H7 (cell line): ENCODE data around the gene KCNIP1. TPM values are rescaled to one million over a fixed set of nuclear protein-coding genes. Genes with fewer than 3 reads are reported as not detected.
"Not testable (repeated sequence)": the region's sequence is repeated elsewhere in the genome, so short reads cannot be mapped to it uniquely, and the experiment has no call there.

Source experiments
- DNase-seq: peaks from one replicate; pipeline ENCODE4 v3.0.0; 2012
- H3K27me3 ChIP-seq: 2 replicates; pipeline ENCODE4 v1.6.0; 2011; ENCODE audit warnings: mild to moderate bottlenecking, low read length; ENCODE audit not compliant: control insufficient read depth, insufficient read depth
- H3K36me3 ChIP-seq: replicated peaks from 2 replicates; pipeline ENCODE4 v1.5.1; 2011; ENCODE audit warnings: low read length; ENCODE audit not compliant: control insufficient read depth, insufficient read depth
- H3K4me3 ChIP-seq: 2 replicates; pipeline ENCODE4 v1.5.1; 2011; ENCODE audit warnings: low read depth, mild to moderate bottlenecking, control low read depth, low read length, moderate library complexity; ENCODE audit not compliant: insufficient read depth
- total RNA-seq: library from RNA; depleted of rRNA; stranded (reverse); fragments of >200 nt; shearing (Covaris generic); gene quantifications from 2 replicates; pipeline ENCODE4 v1.2.3, GENCODE V29; 2014

The KCNIP1 gene
- total RNA-seq, 1 experiment from 2014 or later = 0.48 TPM

GRCh38 chr5:170545313-170545712 is 41.5 kb downstream of the KCNIP1 start:
- no peaks in the 10 kb centered on the region for H3K27me3 ChIP-seq

GRCh38 chr5:170545811-170546210 is 42.0 kb downstream of the KCNIP1 start:
- Histone ChIP-seq H3K4me3 (no peak overlapping the region), H3K27me3 (no peaks in the 10 kb centered on the region), H3K36me3 (no peaks in the 10 kb centered on the region)
- no peak for DNase-seq

More at GRCh38 chr5:170545313-170545712, 41.5 kb downstream of the KCNIP1 start:
- DNase-seq = no peak
- Histone ChIP-seq H3K4me3 (no peak overlapping the region), H3K36me3 (no peaks in the 10 kb centered on the region)

GRCh38 chr5:170546282-170546681 is 42.5 kb downstream of the KCNIP1 start:
- Histone ChIP-seq H3K27me3 (no peaks in the 10 kb centered on the region), H3K4me3 (no peak overlapping the region), H3K36me3 (no peaks in the 10 kb centered on the region)
- no peak for DNase-seq

- not testable (repeated sequence) for H3K4me3 ChIP-seq, H3K27me3 ChIP-seq, DNase-seq, H3K36me3 ChIP-seq
Measured at GRCh38 chr5:170550382-170550781, 46.6 kb downstream of the KCNIP1 start.

- no peak for DNase-seq
- Histone ChIP-seq H3K36me3 (no peaks in the 10 kb centered on the region), H3K4me3 (no peak overlapping the region), H3K27me3 (no peaks in the 10 kb centered on the region)
Measured at GRCh38 chr5:170551076-170551475, 47.3 kb downstream of the KCNIP1 start.

- H3K4me3 ChIP-seq = no peak overlapping the region
- no peak for DNase-seq
Measured at GRCh38 chr5:170551622-170552021, 47.8 kb downstream of the KCNIP1 start.

GRCh38 chr5:170552621-170553115 is 48.8 kb downstream of the KCNIP1 start:
- Histone ChIP-seq H3K36me3 (no peaks in the 10 kb centered on the region), H3K27me3 (peaks cover 2% of the 10 kb centered on the region; the same call in 1 of the 2 replicates), H3K4me3 (no peak overlapping the region)
- peak; percentile 63 for DNase-seq

More at GRCh38 chr5:170551622-170552021, 47.8 kb downstream of the KCNIP1 start:
- H3K27me3 ChIP-seq = no peaks in the 10 kb centered on the region
- no peaks in the 10 kb centered on the region for H3K36me3 ChIP-seq

- DNase-seq = no peak
- Histone ChIP-seq H3K4me3 (no peak overlapping the region), H3K36me3 (no peaks in the 10 kb centered on the region), H3K27me3 (peaks cover 2% of the 10 kb centered on the region; the same call in 1 of the 2 replicates)
Measured at GRCh38 chr5:170553218-170553617, 49.4 kb downstream of the KCNIP1 start.

GRCh38 chr5:170554521-170555267 is 50.9 kb downstream of the KCNIP1 start:
- Histone ChIP-seq H3K36me3 (no peaks in the 10 kb centered on the region), H3K4me3 (no peak overlapping the region), H3K27me3 (peaks cover 2% of the 10 kb centered on the region; the same call in 1 of the 2 replicates)
- DNase-seq = no peak

- H3K36me3 ChIP-seq = no peaks in the 10 kb centered on the region
- DNase-seq = no peak
- peaks cover 2% of the 10 kb centered on the region; the same call in 1 of the 2 replicates for H3K27me3 ChIP-seq
- H3K4me3 ChIP-seq = no peak overlapping the region
Measured at GRCh38 chr5:170557314-170557713, 53.5 kb downstream of the KCNIP1 start.

GRCh38 chr5:170559296-170559695 is 55.5 kb downstream of the KCNIP1 start:
- peaks cover 2% of the 10 kb centered on the region; the same call in 1 of the 2 replicates for H3K27me3 ChIP-seq
- H3K4me3 ChIP-seq = no peak overlapping the region
- no peaks in the 10 kb centered on the region for H3K36me3 ChIP-seq
- no peak for DNase-seq

- no peaks in the 10 kb centered on the region for H3K36me3 ChIP-seq
- no peak overlapping the region for H3K4me3 ChIP-seq
- H3K27me3 ChIP-seq = peaks cover 2% of the 10 kb centered on the region; the same call in 1 of the 2 replicates
- DNase-seq = no peak
Measured at GRCh38 chr5:170560938-170561337, 57.1 kb downstream of the KCNIP1 start.

GRCh38 chr5:170562166-170562874 is 58.5 kb downstream of the KCNIP1 start:
- Histone ChIP-seq H3K36me3 (no peaks in the 10 kb centered on the region), H3K4me3 (no peak overlapping the region), H3K27me3 (peaks cover 2% of the 10 kb centered on the region; the same call in 1 of the 2 replicates)
- DNase-seq = no peak

- Histone ChIP-seq H3K4me3 (no peak overlapping the region), H3K27me3 (no peaks in the 10 kb centered on the region; the same call in 1 of the 2 replicates), H3K36me3 (no peaks in the 10 kb centered on the region)
- no peak for DNase-seq
Measured at GRCh38 chr5:170562875-170563228, 59.0 kb downstream of the KCNIP1 start.
